HTR-8/SVneo (cell line): Measurements from ENCODE around the gene C1orf50.

Experiments
- DNase-seq: peaks from one replicate; pipeline ENCODE4 v3.0.0; 2011; ENCODE audit warnings: low spot score, mixed read lengths; ENCODE audit not compliant: insufficient read length
- FAIRE-seq: peaks from 2 replicates; lab custom pipeline; 2011; peaks lifted over from hg19 to GRCh38; lab: Jason Lieb, UNC

C1orf50 gene

DNA sequence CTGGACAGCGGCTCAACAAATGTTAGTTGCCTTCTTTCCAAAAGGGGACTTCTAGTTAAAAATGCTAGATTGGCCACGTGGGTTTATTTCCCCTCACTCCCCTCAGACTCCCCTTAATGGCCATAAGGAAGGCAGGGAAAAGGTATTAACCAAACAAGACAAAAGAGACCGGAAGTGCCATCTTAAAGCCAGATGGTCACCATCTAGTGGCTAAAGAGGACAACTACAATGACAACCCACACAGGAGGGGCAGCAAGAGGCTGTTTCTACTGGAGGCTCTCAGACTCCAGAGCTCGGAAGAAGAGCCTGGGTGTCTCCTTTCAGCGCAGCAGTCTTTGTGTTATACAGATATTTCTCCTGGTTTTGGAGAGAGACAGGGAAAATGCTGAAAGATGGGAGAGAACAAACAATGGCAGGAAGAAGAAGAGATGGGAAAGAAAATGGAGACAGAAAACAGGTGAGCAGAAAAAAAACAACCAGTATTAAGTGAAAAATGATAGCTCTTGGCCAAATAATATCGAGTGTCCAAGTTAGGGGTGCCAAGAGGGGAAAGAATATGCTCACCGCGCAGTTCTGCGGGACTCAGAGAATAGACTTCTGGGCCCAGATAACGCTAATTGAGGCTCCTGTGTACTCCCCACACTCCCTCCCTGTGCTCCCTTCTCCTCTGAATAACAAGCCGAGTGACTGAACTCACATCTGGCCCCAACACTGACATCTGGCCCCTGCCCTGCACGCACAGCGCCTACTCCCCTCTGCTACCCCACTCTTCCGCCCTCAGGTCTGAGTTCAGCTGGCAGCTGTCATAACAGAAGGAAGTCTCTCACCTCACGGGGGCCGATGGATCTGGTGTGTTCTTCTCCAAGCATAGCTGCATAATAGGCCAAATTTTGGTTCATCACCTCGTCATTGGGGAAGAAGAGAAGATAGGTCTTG is 9.8 kb upstream of the C1orf50 start:
- no peak for FAIRE-seq
- DNase-seq, result peak; percentile 54

- DNase-seq (no peak), FAIRE-seq (no peak)
These were observed 9.2 kb upstream of the C1orf50 start for GRCh38 chr1:42757892-42758275.

GRCh38 chr1:42758641-42759040 is 8.4 kb upstream of the C1orf50 start:
- no peak for FAIRE-seq
- DNase-seq, result no peak

- no peak for DNase-seq
- no peak for FAIRE-seq
These were observed 7.9 kb upstream of the C1orf50 start for GRCh38 chr1:42759114-42759513.

GRCh38 chr1:42761567-42761966 is 5.5 kb upstream of the C1orf50 start:
- DNase-seq (no peak), FAIRE-seq (no peak)

DNA sequence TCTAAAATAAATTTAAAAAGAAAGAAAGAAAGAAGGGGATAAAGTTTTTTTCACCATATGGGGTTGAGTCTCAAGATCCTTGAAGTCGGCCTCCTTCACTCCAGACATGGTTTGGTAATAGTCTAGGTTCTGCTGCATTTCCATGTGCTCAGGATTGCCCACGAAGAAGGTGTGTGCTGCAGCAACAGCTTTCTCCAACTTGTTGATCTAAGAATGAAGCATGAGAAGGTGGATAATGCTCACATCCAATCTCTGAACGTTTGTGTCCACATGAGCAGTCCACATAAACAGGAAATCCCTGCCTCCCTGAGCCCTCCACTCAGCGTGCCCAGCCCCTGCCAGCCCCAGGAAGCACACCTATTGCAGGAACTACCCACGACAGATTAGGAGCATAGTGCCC is 4.8 kb upstream of the C1orf50 start:
- no peak for FAIRE-seq
- DNase-seq, result no peak

DNA sequence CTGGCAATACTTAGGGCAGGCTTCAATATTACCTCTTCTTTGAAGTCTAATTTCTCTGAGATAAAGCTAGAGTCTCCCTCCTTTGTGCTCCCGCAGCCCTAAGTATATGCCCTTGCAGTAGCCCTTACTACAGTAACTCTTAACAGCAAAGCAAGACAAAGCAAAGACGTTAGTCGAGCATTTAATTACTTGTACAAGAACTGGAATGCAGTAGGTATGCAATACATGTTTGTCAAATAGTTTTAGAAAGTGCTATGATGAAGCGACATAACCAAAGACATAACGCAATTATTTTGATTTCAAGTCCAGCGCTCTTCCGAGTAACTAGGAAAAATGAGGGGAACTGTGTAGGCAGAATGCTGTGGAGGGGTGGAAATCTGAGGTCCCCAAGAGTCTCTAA is 1.8 kb upstream of the C1orf50 start:
- FAIRE-seq (no peak), DNase-seq (no peak)

- DNase-seq (peak; percentile 69), FAIRE-seq (no peak)
These were observed 963 bp upstream of the C1orf50 start for GRCh38 chr1:42765832-42766740.

- FAIRE-seq (no peak), DNase-seq (no peak)
These were observed 506 bp downstream of the C1orf50 start for GRCh38 chr1:42767510-42768000.

DNA sequence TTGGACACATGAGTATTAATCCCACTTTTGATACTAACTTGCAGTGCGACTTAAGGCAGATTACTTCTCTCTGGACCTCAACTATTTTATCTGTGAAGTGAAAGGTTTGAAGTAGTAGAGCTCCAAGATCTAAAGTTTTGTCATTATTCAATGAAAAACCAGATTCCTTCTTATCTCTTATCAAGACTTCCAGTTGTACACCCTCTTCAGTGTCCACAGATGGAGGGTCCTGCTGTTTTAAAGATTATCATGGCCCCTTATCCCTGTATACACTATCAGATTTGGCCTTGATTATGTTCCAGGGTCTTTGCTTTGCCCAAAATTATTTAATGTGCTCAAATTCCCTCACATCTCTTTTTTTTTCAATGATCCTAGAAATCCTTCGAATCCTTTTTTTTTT is 1.1 kb downstream of the C1orf50 start:
- FAIRE-seq (no peak), DNase-seq (no peak)

DNA sequence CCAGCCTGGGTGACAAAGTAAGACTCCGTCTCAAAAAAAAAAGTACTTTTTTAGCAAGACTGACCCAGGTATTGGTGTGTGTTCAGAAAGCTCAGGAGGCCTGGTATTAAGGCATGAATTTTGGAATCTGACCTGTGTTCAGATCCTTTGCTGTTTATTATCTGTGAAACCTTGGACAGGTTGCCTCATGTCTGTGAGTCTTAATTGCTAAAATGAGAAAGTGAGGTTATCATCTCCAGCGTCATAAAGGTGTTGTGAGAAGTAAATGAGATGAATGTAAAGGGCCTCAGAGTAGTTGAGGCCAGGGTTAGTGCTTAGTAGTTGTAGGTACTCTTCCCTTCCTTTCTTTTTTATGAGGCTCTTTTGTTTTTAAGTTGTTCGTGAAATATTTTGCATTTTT is 2.8 kb downstream of the C1orf50 start:
- DNase-seq, result no peak
- no peak for FAIRE-seq

- DNase-seq (no peak), FAIRE-seq (no peak)
These were observed 6.4 kb downstream of the C1orf50 start for GRCh38 chr1:42773420-42773819.

DNA sequence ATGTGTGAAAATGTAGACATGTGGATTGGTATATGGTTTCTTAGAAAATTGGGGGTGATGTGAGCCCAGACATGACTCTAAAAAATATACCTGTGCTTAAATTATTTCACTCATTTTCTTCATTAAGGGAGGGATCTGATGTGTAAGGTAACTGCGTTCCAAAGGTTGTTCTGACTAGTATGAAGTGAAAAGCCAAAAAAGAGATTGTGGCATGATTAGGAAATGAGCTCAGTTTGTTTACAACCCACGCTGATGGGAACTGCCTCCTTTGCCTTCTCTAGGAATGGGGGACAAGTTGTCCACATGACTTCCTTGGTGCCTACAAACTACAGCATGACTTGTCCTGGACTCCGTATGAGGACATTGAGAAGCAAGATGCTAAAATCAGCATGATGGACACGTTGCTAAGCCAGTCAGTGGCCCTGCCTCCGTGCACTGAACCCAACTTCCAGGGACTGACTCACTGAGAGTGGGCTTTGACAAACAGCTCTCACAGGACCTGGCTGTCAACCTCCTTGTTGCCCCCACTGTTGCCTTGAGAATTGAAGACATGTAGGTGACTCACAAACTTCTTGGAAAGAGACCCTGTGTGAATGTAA is 8.0 kb downstream of the C1orf50 start:
- no peak for DNase-seq
- FAIRE-seq, result no peak

GRCh38 chr1:42776502-42776901 is 9.5 kb downstream of the C1orf50 start:
- DNase-seq (no peak), FAIRE-seq (no peak)

- FAIRE-seq (no peak), DNase-seq (peak; percentile 57)
These were observed 10.8 kb downstream of the C1orf50 start for GRCh38 chr1:42777852-42778251.

DNA sequence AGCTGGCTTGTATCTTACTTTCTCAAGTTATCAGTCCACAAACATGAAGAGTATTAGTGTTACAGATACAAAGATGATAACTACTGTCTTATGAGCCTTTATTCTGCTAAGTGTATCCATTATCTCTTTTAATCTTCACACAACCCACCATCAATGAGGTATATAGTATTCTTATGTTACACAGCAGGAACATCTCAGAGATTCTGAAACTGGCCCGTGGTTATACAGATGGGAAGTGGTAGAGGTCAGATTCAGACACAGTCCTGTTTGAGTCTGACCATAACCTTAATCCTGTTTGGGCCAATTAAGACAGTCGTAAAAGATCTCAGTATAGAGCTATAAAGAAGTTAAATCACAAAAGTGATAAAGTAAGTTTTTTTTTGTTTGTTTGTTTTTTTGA is 12.7 kb downstream of the C1orf50 start:
- FAIRE-seq, result no peak
- no peak for DNase-seq

DNA sequence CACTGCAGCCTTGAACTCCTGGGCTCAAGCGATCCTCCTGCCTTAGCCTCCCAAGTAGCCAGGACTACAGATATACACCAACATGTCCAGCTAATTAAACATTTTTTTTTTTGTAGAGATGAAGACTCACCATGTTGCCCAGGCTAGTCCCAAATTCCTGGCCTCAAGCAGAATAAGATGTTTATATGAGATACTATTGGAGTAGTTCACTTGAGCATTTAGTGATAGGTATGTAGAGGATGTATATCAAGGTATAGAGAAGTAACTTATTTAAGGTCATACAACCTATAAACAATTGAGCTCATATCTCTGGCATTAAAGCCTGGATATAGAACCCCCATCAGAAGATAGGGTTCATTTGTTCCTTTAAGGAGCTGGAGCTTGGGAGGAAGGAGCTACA is 13.1 kb downstream of the C1orf50 start:
- DNase-seq (no peak), FAIRE-seq (no peak)

DNA sequence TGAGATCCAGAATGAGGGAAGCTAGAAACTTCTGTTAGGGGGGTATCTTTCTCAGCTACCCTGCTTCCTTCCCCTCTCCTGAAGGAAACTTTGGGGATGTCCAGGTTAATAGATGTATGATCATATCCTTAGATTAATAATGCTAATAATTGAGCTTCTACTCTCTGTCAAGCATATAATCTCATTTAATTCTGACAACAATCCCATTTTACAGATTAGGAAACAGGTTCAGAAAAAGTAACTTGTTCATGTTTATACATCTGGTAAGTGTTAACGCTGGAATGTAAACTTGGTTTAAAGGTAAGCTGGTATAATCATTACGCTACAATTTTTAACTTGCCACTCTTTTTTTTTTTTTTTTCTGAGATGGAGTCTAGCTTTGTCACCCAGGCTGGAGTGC is 16.0 kb downstream of the C1orf50 start:
- DNase-seq (no peak), FAIRE-seq (no peak)

DNA sequence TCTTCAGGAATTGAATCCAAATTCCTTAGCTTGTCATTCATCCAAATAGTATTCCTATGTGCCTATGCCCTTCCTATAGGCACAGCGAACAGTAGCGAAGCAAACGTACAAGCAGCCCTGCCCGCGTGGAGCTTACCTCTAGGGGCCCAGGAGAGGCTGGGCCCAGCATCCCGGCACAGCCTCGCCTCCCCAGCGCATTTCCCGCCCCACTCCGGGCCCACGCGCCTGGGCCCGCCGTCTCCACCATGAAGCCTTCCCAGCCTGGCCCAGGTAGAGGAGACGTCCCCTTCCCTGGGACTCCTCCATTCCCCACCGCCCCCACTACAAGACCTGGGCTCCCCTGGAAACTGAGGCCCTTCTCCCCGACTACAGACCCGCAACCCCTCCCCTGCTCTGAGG is 17.5 kb downstream of the C1orf50 start:
- DNase-seq (no peak), FAIRE-seq (no peak)

- FAIRE-seq (no peak), DNase-seq (no peak)
These were observed 18.1 kb downstream of the C1orf50 start, which contains the start of gene TMEM269 for GRCh38 chr1:42784946-42785693. Gene TMEM269 (plus strand): TSS chr1:42784991. CDS start chr1:42789894, 4,903 bp downstream.
